GM19099 (cell line): ENCODE results near the gene PCBP2.

Experiments
- POLR2A ChIP-seq: IDR thresholded peaks from 3 replicates; pipeline ENCODE4 v1.6.1; 2011; ENCODE audit warnings: low read depth; ENCODE audit not compliant: insufficient read length; ENCODE audit errors: extremely low read depth

PCBP2 gene

DNA sequence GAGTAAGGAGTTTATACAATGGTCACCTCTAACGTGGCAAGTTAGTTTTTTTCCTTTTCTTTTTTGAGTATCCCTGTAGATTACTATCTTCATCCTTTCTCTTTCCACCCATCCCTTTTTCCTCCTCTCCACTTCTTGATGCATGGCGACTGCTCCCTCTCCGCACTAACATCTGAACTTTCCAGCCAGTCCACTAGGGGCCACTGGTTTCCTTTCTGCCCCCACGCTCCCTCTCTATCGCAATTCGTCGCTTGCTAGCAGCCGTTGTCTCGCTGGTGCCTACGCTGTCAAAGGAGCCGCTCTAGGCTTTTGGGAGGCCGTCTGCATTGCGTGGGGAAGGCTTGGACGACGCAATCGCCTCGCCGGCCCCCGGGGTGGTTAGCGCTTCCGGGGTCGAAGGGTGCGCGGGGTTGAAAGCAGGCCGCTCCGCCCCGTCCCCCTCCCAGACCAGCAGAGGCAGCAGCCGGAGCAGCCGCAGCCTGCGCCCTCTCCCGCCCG is at the start of gene PCBP2:
Gene PCBP2, plus strand, starts transcription at position 442 of the 498 bp plus-strand sequence. CDS start 2,699 bp downstream, outside the sequence.
- TF ChIP-seq POLR2A: peak; percentile 91

DNA sequence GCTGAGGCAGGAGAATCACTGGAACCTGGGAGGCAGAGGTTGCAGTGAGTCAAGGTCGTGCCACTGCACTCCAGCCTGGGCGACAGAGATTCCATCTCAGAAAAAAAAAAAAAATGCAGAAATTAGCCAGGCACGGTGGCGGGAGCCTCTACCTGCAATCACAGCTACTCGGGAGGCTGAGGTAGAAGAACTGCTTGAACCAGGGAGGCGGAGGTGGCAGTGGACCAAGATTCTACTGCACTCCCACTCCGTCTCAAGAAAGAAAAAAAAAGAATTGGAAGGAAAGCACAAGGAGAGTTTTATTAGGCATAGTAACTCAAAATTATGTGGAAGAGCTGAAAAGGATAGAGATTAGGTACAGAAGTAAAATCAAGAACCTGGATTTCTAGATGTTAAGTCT is 49.0 kb upstream of the PCBP2 start:
- TF ChIP-seq POLR2A: no peak

- no peak for TF ChIP-seq POLR2A
These were observed 41.0 kb upstream of the PCBP2 start for GRCh38 chr12:53410951-53411350.

- no peak for TF ChIP-seq POLR2A
These were observed 38.3 kb upstream of the PCBP2 start for GRCh38 chr12:53413485-53414204.

DNA sequence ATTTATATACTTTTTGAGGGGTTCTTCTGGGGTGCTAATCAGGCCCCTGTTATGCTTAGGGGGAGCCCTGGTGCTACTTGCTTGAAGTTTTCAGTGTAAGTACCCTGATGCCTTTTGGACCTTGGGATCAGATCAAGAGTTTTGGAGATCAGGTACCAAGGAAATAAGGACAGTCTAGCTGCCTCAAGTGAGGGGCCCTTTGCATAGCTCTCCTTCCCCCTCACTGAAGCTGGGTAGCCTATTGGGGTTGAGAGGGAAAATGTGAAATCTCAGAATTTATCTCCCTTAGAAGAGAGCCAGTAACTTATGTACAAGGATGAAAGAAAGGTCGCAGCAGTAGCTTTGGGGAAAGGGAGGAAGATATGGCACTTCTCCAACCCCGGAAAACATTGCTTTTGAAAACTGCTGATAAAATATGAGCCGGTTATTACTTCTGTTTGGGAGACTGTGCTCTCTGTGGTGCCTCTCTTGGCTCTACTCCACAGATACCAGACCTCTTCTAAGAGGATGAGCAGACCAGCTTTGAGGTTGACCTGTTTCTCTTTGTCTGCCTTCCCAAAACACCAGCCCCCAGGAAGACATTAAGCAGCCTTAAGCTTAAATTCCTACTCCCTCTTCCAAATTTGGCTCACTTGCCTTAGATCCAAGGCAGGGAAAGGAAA is 37.0 kb upstream of the PCBP2 start:
- TF ChIP-seq POLR2A: no peak

DNA sequence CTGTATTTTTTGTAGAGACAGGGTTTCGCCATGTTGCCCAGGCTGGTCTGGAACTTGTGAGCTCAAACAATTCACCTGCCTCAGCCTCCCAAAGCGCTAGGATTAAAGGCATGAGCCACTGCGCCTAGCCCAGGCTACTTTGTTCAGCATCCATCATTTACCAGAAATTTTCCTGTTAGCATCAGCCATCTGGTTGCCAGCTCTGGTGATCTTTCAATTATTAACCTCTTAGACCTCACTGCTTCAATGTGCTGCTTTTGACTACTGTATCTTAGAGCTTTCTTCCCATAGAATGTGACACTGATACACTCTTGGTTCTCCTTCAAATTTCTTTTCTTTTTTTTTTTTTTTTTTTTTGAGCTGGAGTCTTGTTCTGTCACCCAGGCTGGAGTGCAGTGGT is 33.7 kb upstream of the PCBP2 start:
- no peak for TF ChIP-seq POLR2A

GRCh38 chr12:53419756-53420155 is 32.1 kb upstream of the PCBP2 start:
- TF ChIP-seq POLR2A: no peak

GRCh38 chr12:53423597-53423996 is 28.3 kb upstream of the PCBP2 start, which contains the start of gene AMHR2:
TSS of gene AMHR2 (plus strand) at chr12:53423855. CDS start at chr12:53423935, 80 bp downstream.
- no peak for TF ChIP-seq POLR2A

- no peak for TF ChIP-seq POLR2A
These were observed 27.0 kb upstream of the PCBP2 start for GRCh38 chr12:53424626-53425514.

- TF ChIP-seq POLR2A: no peak
These were observed 26.3 kb upstream of the PCBP2 start for GRCh38 chr12:53425515-53426150.

GRCh38 chr12:53427905-53428594 is 23.9 kb upstream of the PCBP2 start:
- no peak for TF ChIP-seq POLR2A

- TF ChIP-seq POLR2A: no peak
These were observed 23.2 kb upstream of the PCBP2 start for GRCh38 chr12:53428741-53429140.

DNA sequence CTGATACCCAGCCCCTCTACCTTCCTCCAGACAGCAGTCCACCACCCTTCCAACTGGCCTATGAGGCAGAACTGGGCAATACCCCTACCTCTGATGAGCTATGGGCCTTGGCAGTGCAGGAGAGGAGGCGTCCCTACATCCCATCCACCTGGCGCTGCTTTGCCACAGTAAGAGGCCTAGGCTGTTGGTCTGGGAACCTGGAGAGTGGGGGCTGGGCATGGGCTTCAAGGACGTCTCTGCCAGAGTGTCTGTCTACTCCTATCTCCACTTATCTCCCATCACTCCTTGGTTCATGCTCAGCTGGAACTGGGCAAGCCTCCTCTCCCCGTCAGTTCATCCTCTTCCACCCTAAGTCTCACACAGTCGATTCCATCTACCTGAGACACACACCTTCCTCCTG is 21.8 kb upstream of the PCBP2 start:
- no peak for TF ChIP-seq POLR2A

- no peak for TF ChIP-seq POLR2A
These were observed 20.7 kb upstream of the PCBP2 start for GRCh38 chr12:53431187-53431586.
